Measurements from ENCODE around the gene DPP10. TPM values are rescaled to one million over a fixed set of nuclear protein-coding genes. Genes with fewer than 3 reads are reported as not detected.
"Not testable (repeated sequence)": the region's sequence is repeated elsewhere in the genome, so short reads cannot be mapped to it uniquely, and the experiment has no call there.

Gene DPP10
- total RNA-seq, 3 donors from 2014 or later (not counting 1 experiment from before 2014, with no cell fraction given): not detected

DNA sequence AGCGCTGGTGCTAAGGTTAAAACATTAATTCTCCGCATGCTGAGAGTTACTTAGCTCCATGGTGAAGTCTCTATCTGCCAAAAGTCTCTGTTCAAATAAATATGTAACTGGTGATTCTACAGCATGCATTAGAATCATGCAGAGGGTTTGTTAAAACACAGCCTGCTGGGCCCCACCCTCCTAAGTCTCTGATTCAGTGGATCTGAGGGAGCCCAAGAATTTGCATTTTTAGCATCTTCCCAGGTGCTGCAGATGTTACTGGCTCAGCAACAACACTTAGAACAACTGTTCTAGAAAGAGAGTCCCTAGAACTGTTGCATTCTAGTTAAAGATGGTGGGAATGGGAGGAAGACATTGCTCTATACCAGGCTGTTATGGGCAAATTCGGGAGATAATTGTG lies 73.4 kb downstream of the DPP10 start:
- Histone ChIP-seq H3K27ac (ENCODE audit: low read length) (no peak overlapping the region), H3K9me3 (ENCODE audit: control insufficient read depth, insufficient read depth, low read length) (no peaks in the 10 kb centered on the region), H3K36me3 (ENCODE audit: control insufficient read depth, insufficient read depth, low read length) (no peaks in the 10 kb centered on the region), H3K27me3 (ENCODE audit: control insufficient read depth, insufficient read depth, low read length) (no peaks in the 10 kb centered on the region), H3K4me3 (ENCODE audit: low read length) (no peak overlapping the region), H3K4me1 (ENCODE audit: control insufficient read depth, insufficient read depth, low read length) (no peaks in the 10 kb centered on the region)
- ATAC-seq (no peak), DNase-seq (no peak)
- 78% methylated on average over 3 of the region's 3 CpGs for WGBS (ENCODE audit: insufficient coverage)
- Mint-ChIP-seq H3K4me1 (no peaks in the 10 kb centered on the region), H3K36me3 (no peaks in the 10 kb centered on the region), H3K4me3 (no peak overlapping the region), H3K27ac (no peak overlapping the region), H3K27me3 (ENCODE audit: low read depth in 2 of 2) (no peaks in the 10 kb centered on the region), H3K9me3 (peaks cover 0 to 2% of the 10 kb centered on the region in 2 donors)
- intact Hi-C loops (cut with micrococcal nuclease): no loop called here
- TF ChIP-seq, protein P1, sequence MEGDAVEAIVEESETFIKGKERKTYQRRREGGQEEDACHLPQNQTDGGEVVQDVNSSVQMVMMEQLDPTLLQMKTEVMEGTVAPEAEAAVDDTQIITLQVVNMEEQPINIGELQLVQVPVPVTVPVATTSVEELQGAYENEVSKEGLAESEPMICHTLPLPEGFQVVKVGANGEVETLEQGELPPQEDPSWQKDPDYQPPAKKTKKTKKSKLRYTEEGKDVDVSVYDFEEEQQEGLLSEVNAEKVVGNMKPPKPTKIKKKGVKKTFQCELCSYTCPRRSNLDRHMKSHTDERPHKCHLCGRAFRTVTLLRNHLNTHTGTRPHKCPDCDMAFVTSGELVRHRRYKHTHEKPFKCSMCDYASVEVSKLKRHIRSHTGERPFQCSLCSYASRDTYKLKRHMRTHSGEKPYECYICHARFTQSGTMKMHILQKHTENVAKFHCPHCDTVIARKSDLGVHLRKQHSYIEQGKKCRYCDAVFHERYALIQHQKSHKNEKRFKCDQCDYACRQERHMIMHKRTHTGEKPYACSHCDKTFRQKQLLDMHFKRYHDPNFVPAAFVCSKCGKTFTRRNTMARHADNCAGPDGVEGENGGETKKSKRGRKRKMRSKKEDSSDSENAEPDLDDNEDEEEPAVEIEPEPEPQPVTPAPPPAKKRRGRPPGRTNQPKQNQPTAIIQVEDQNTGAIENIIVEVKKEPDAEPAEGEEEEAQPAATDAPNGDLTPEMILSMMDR (IDR thresholded peaks at IDR 0.05): no peak

DNA sequence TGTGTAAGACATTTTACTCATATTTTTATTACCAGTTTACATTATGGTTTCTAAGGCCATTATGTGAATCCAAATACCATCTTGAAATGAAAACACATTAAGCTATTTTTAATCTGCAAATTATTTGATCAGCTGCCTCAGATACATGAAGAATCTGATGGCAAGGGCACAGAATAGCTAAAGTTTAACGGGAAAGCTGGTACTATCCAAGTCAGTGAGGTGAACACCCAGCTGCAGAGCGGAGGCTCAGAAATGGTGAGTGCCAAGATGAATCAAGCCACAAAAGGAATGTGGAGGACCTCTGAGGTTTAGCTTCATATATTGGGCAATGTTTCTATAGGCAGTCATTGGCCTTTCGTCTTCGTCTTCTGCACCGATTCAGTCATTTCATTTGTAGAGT lies 75.1 kb downstream of the DPP10 start:
- H3K4me3 ChIP-seq (ENCODE audit: low read length): no peak overlapping the region
- H3K27ac ChIP-seq (ENCODE audit: low read length): no peak overlapping the region
- peaks cover 3 to 5% of the 10 kb centered on the region in 2 donors for H3K9me3 Mint-ChIP-seq
- DNase-seq (no peak), ATAC-seq (no peak)
- no peak overlapping the region for H3K4me3 Mint-ChIP-seq
- TF ChIP-seq, protein P1 (IDR thresholded peaks at IDR 0.05): no peak
- H3K4me1 ChIP-seq (ENCODE audit: control insufficient read depth, insufficient read depth, low read length): no peaks in the 10 kb centered on the region
- H3K4me1 Mint-ChIP-seq: no peaks in the 10 kb centered on the region
- no peaks in the 10 kb centered on the region for H3K36me3 ChIP-seq (ENCODE audit: control insufficient read depth, insufficient read depth, low read length)
- H3K27me3 Mint-ChIP-seq (ENCODE audit: low read depth in 2 of 2): no peaks in the 10 kb centered on the region
- H3K27ac Mint-ChIP-seq: no peak overlapping the region
- H3K36me3 Mint-ChIP-seq: no peaks in the 10 kb centered on the region
- H3K27me3 ChIP-seq (ENCODE audit: control insufficient read depth, insufficient read depth, low read length): no peaks in the 10 kb centered on the region
- H3K9me3 ChIP-seq (ENCODE audit: control insufficient read depth, insufficient read depth, low read length): no peaks in the 10 kb centered on the region
- intact Hi-C loops (cut with micrococcal nuclease): no loop called here
- WGBS (ENCODE audit: insufficient coverage): 87% methylated on average over 3 of the region's 5 CpGs

DNA sequence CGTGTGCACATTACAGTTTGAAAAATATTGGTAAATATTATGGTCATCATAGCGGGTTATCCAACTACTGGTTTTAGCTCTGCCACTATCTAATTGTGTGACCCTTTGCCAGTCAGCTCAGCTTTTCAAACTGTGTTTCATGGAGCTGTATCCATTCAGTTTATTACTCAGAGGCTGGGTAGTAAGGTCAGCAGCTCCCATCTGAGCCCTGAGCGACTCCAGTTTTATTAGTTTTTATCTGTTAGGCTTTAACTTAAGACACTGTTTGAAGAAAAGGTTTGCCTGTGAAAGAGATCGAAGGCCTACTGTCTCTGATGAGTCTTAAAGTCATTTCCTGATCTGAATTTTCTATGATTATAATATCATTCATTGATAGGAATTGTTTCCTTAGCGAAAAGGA lies 76.3 kb downstream of the DPP10 start:
- H3K27me3 Mint-ChIP-seq (ENCODE audit: low read depth in 2 of 2): no peaks in the 10 kb centered on the region
- no peak overlapping the region for H3K4me3 Mint-ChIP-seq
- no peak overlapping the region for H3K27ac Mint-ChIP-seq
- no peaks in the 10 kb centered on the region for H3K4me1 Mint-ChIP-seq
- H3K9me3 Mint-ChIP-seq: peaks cover 3 to 6% of the 10 kb centered on the region in 2 donors
- H3K27me3 ChIP-seq (ENCODE audit: control insufficient read depth, insufficient read depth, low read length): no peaks in the 10 kb centered on the region
- ATAC-seq: no peak
- H3K36me3 Mint-ChIP-seq: no peaks in the 10 kb centered on the region
- TF ChIP-seq, protein P1 (IDR thresholded peaks at IDR 0.05): no peak
- DNase-seq: no peak
- no peaks in the 10 kb centered on the region for H3K4me1 ChIP-seq (ENCODE audit: control insufficient read depth, insufficient read depth, low read length)
- H3K36me3 ChIP-seq (ENCODE audit: control insufficient read depth, insufficient read depth, low read length): no peaks in the 10 kb centered on the region
- WGBS (ENCODE audit: insufficient coverage): 96% methylated on average over 3 of the region's 5 CpGs
- H3K27ac ChIP-seq (ENCODE audit: low read length): no peak overlapping the region
- intact Hi-C loops (cut with micrococcal nuclease): no loop called here
- H3K4me3 ChIP-seq (ENCODE audit: low read length): no peak overlapping the region
- H3K9me3 ChIP-seq (ENCODE audit: control insufficient read depth, insufficient read depth, low read length): no peaks in the 10 kb centered on the region

DNA sequence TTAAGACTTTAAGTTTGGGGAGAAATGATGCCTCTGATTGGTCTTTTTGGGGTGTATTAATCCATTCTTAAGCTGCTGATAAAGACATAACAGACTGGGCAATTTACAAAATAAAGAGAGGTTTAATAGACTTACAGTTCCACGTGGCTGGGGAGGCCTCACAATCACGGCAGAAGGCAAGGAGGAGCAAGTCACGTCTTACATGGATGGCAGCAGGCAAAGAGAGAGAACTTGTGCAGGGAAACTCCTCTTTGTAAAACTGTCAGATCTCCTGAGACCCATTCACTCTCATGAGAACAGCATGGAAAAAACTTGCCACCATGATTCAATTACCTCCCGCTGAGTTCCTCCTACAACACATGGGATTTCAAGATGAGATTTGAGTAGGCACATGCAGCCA lies 80.2 kb downstream of the DPP10 start:
- H3K27ac Mint-ChIP-seq; H3K27me3 Mint-ChIP-seq (ENCODE audit: low read depth in 2 of 2); H3K4me1 ChIP-seq (ENCODE audit: control insufficient read depth, insufficient read depth, low read length); H3K9me3 ChIP-seq (ENCODE audit: control insufficient read depth, insufficient read depth, low read length); DNase-seq; H3K27me3 ChIP-seq (ENCODE audit: control insufficient read depth, insufficient read depth, low read length); H3K9me3 Mint-ChIP-seq; H3K27ac ChIP-seq (ENCODE audit: low read length); H3K4me3 ChIP-seq (ENCODE audit: low read length); ATAC-seq; H3K4me3 Mint-ChIP-seq; intact Hi-C loops (cut with micrococcal nuclease); H3K36me3 ChIP-seq (ENCODE audit: control insufficient read depth, insufficient read depth, low read length); H3K36me3 Mint-ChIP-seq; H3K4me1 Mint-ChIP-seq: not testable (repeated sequence)
- WGBS (ENCODE audit: insufficient coverage): 91% methylated on average over 4 of the region's 4 CpGs
